Gastrocnemius medialis (tissue), 4 donors: ENCODE results near the gene MAST4. TPM values are rescaled to one million over a fixed set of nuclear protein-coding genes. Genes with fewer than 3 reads are reported as not detected.

ENCODE experiments used
- ATAC-seq, 2 donors: fragments of 150-250 bp; one replicate each; pipeline ENCODE4 v1.9.1; 2016
- DNase-seq, 2 donors: peaks; one replicate each; pipeline ENCODE4 v3.0.0-alpha.2; 2019
- H3K27ac ChIP-seq, 4 donors: fragments of 200-600 bp; sonication (generic); 1 replicate in 1 of 4; 2 replicates in 3 of 4; pipeline ENCODE4 v1.5.1; 2016 to 2018; ENCODE audit warnings: mild to moderate bottlenecking in 2 of 4, moderate library complexity in 1 of 4
- H3K27me3 ChIP-seq, 3 donors: fragments of 200-600 bp; sonication (generic) in 2 of 3; 1 replicate in 1 of 3; 2 replicates in 2 of 3; pipeline versions ENCODE4 v1.5.1 to v1.6.0; 2016 to 2019; ENCODE audit warnings: mild to moderate bottlenecking in 1 of 3, moderate library complexity in 1 of 3
- H3K36me3 ChIP-seq, 2 donors: fragments of 200-600 bp; sonication (generic) in 1 of 2; one replicate each; pipeline ENCODE4 v1.5.1; 2017 to 2018
- H3K4me1 ChIP-seq, 2 donors: fragments of 200-600 bp; sonication (generic) in 1 of 2; one replicate each; pipeline ENCODE4 v1.5.1; 2016 to 2017; ENCODE audit warnings: mild to moderate bottlenecking in 2 of 2
- H3K4me3 ChIP-seq, 4 donors: fragments of 200-600 bp; sonication (generic) in 3 of 4; 1 replicate in 1 of 4; 2 replicates in 3 of 4; pipeline ENCODE4 v1.5.1; 2016 to 2019; ENCODE audit warnings: mild to moderate bottlenecking in 2 of 4
- H3K9me3 ChIP-seq, 3 donors: fragments of 200-600 bp; sonication (generic) in 2 of 3; 1 replicate in 1 of 3; 2 replicates in 2 of 3; pipeline ENCODE4 v1.5.1; 2016 to 2019
- POLR2A ChIP-seq, 2 donors: fragments of 450-650 bp; IDR thresholded peaks; one replicate each; pipeline ENCODE4 v1.6.1; 2017; ENCODE audit warnings: antibody characterized with exemption in 2 of 2, mild to moderate bottlenecking in 2 of 2, moderate library complexity in 2 of 2
- in situ Hi-C, 4 donors: fragments of 200-750 bp; cut with MboI; loops; one replicate each; pipeline versions ENCODE4 v1.15.0 to v1.8.0; 2017; ENCODE audit warnings: low sequenced_read_pairs in 4 of 4
- intact Hi-C: fragments of 100-400 bp; cut with DNase I; formaldehyde crosslinking; loops from one replicate; pipeline ENCODE4 v1.15.1; 2023; ENCODE audit warnings: low total_unique reads
- total RNA-seq, 4 donors: library from RNA; depleted of rRNA; stranded (reverse); fragments of >200 nt; gene quantifications; one replicate each; pipeline versions ENCODE4 v1.1.0 to v1.2.3, GENCODE V29; 2016
- TF ChIP-seq, protein P1 (sequence below), 5 experiments: fragments of 450-650 bp in 3 of 5; fragments of 200-600 bp in 2 of 5; sonication (generic) in 2 of 5; IDR thresholded peaks in 4 of 5; conservative IDR thresholded peaks in 1 of 5; 1 replicate in 4 of 5; 2 replicates in 1 of 5; pipeline ENCODE4 v1.5.1; 2016 to 2019; ENCODE audit warnings: antibody characterized with exemption in 5 of 5, mild to moderate bottlenecking in 3 of 5, moderate library complexity in 3 of 5

MAST4 gene
- total RNA-seq, 4 donors from 2014 or later: 24.1 to 42.0 (median 38.5) TPM

DNA sequence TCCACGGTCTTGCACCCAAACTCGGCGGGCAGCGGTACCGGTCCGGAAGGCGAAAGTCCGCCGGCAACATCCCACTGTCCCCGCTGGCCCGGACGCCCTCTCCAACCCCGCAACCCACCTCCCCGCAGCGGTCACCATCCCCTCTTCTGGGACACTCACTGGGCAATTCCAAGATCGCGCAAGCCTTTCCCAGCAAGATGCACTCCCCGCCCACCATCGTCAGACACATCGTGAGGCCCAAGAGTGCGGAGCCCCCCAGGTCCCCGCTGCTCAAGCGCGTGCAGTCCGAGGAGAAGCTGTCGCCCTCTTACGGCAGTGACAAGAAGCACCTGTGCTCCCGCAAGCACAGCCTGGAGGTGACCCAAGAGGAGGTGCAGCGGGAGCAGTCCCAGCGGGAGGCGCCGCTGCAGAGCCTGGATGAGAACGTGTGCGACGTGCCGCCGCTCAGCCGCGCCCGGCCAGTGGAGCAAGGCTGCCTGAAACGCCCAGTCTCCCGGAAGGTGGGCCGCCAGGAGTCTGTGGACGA is 567.1 kb downstream of the MAST4 start:
- no peaks in the 10 kb centered on the region for H3K4me1 ChIP-seq
- TF ChIP-seq POLR2A (IDR thresholded peaks at IDR 0.05): no peak
- TF ChIP-seq, protein P1, sequence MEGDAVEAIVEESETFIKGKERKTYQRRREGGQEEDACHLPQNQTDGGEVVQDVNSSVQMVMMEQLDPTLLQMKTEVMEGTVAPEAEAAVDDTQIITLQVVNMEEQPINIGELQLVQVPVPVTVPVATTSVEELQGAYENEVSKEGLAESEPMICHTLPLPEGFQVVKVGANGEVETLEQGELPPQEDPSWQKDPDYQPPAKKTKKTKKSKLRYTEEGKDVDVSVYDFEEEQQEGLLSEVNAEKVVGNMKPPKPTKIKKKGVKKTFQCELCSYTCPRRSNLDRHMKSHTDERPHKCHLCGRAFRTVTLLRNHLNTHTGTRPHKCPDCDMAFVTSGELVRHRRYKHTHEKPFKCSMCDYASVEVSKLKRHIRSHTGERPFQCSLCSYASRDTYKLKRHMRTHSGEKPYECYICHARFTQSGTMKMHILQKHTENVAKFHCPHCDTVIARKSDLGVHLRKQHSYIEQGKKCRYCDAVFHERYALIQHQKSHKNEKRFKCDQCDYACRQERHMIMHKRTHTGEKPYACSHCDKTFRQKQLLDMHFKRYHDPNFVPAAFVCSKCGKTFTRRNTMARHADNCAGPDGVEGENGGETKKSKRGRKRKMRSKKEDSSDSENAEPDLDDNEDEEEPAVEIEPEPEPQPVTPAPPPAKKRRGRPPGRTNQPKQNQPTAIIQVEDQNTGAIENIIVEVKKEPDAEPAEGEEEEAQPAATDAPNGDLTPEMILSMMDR (IDR thresholded peaks at IDR 0.05 in 4 of 5, conservative IDR thresholded peaks at IDR 0.05 in 1 of 5): no peak
- in situ Hi-C loops: loop anchor here in 2 of 4 donors (5.0 to 10.0 kb wide), 2 partner anchors 49 to 52 kb away; no protein-coding TSS in a partner anchor
- no peak for DNase-seq
- H3K27ac ChIP-seq: no peak overlapping the region
- no peak overlapping the region for H3K4me3 ChIP-seq
- H3K27me3 ChIP-seq: no peaks in the 10 kb centered on the region
- intact Hi-C loops: no loop called here
- peaks cover 0 to 68% of the 10 kb centered on the region in 2 donors for H3K36me3 ChIP-seq
- ATAC-seq: no peak
- H3K9me3 ChIP-seq: no peaks in the 10 kb centered on the region

DNA sequence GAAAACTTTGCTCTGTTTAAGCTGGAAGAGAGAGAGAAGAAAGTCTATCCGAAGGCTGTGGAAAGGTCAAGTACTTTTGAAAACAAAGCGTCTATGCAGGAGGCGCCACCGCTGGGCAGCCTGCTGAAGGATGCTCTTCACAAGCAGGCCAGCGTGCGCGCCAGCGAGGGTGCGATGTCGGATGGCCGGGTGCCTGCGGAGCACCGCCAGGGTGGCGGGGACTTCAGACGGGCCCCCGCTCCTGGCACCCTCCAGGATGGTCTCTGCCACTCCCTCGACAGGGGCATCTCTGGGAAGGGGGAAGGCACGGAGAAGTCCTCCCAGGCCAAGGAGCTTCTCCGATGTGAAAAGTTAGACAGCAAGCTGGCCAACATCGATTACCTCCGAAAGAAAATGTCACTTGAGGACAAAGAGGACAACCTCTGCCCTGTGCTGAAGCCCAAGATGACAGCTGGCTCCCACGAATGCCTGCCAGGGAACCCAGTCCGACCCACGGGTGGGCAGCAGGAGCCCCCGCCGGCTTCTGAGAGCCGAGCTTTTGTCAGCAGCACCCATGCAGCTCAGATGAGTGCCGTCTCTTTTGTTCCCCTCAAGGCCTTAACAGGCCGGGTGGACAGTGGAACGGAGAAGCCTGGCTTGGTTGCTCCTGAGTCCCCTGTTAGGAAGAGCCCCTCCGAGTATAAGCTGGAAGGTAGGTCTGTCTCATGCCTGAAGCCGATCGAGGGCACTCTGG is 567.8 kb downstream of the MAST4 start:
- Histone ChIP-seq H3K36me3 (peaks cover 0 to 69% of the 10 kb centered on the region in 2 donors), H3K27me3 (no peaks in the 10 kb centered on the region), H3K4me3 (no peak overlapping the region), H3K9me3 (no peaks in the 10 kb centered on the region), H3K4me1 (no peaks in the 10 kb centered on the region), H3K27ac (no peak overlapping the region)
- DNase-seq: no peak
- no peak for TF ChIP-seq POLR2A (IDR thresholded peaks at IDR 0.05)
- TF ChIP-seq, protein P1 (IDR thresholded peaks at IDR 0.05 in 4 of 5, conservative IDR thresholded peaks at IDR 0.05 in 1 of 5): no peak
- in situ Hi-C loops: loop anchor here in 2 of 4 donors (5.0 to 10.0 kb wide), 2 partner anchors 48 to 51 kb away; no protein-coding TSS in a partner anchor
- ATAC-seq: no peak
- intact Hi-C loops: loop anchor here (2.0 kb wide), 1 partner anchor 45 kb away; no protein-coding TSS in a partner anchor

DNA sequence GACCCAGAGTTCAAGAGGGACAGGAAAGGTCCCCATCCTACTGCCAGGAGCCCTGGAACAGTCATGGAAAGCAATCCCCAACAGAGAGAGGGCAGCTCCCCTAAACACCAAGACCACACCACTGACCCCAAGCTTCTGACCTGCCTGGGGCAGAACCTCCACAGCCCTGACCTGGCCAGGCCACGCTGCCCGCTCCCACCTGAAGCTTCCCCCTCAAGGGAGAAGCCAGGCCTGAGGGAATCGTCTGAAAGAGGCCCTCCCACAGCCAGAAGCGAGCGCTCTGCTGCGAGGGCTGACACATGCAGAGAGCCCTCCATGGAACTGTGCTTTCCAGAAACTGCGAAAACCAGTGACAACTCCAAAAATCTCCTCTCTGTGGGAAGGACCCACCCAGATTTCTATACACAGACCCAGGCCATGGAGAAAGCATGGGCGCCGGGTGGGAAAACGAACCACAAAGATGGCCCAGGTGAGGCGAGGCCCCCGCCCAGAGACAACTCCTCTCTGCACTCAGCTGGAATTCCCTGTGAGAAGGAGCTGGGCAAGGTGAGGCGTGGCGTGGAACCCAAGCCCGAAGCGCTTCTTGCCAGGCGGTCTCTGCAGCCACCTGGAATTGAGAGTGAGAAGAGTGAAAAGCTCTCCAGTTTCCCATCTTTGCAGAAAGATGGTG is 568.8 kb downstream of the MAST4 start:
- Histone ChIP-seq H3K27me3 (no peaks in the 10 kb centered on the region), H3K4me3 (no peak overlapping the region), H3K27ac (peak overlapping the region in 1 of 4 donors; percentile 60), H3K9me3 (no peaks in the 10 kb centered on the region), H3K4me1 (no peaks in the 10 kb centered on the region), H3K36me3 (peaks cover 0 to 67% of the 10 kb centered on the region in 2 donors)
- intact Hi-C loops: loop anchor here (2.0 kb wide), 1 partner anchor 44 kb away; no protein-coding TSS in a partner anchor
- TF ChIP-seq, protein P1 (IDR thresholded peaks at IDR 0.05 in 4 of 5, conservative IDR thresholded peaks at IDR 0.05 in 1 of 5): no peak
- no peak for TF ChIP-seq POLR2A (IDR thresholded peaks at IDR 0.05)
- in situ Hi-C loops: loop anchor here in 2 of 4 donors (5.0 to 10.0 kb wide), 2 partner anchors 47 to 50 kb away; no protein-coding TSS in a partner anchor
- ATAC-seq: no peak
- DNase-seq: no peak

DNA sequence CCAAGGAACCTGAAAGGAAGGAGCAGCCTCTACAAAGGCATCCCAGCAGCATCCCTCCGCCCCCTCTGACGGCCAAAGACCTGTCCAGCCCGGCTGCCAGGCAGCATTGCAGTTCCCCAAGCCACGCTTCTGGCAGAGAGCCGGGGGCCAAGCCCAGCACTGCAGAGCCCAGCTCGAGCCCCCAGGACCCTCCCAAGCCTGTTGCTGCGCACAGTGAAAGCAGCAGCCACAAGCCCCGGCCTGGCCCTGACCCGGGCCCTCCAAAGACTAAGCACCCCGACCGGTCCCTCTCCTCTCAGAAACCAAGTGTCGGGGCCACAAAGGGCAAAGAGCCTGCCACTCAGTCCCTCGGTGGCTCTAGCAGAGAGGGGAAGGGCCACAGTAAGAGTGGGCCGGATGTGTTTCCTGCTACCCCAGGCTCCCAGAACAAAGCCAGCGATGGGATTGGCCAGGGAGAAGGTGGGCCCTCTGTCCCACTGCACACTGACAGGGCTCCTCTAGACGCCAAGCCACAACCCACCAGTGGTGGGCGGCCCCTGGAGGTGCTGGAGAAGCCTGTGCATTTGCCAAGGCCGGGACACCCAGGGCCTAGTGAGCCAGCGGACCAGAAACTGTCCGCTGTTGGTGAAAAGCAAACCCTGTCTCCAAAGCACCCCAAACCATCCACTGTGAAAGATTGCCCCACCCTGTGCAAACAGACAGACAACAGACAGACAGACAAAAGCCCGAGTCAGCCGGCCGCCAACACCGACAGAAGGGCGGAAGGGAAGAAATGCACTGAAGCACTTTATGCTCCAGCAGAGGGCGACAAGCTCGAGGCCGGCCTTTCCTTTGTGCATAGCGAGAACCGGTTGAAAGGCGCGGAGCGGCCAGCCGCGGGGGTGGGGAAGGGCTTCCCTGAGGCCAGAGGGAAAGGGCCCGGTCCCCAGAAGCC is 569.6 kb downstream of the MAST4 start:
- no peaks in the 10 kb centered on the region for H3K4me1 ChIP-seq
- TF ChIP-seq, protein P1 (IDR thresholded peaks at IDR 0.05 in 4 of 5, conservative IDR thresholded peaks at IDR 0.05 in 1 of 5): peak; percentile 28 to 60 (median 56)
- TF ChIP-seq POLR2A (IDR thresholded peaks at IDR 0.05): no peak
- H3K27me3 ChIP-seq: no peaks in the 10 kb centered on the region
- peak overlapping the region; percentile 8 to 46 (median 18) for H3K4me3 ChIP-seq
- DNase-seq (peak; percentile 44 to 72), ATAC-seq (peak; percentile 63 to 79)
- peak overlapping the region; percentile 53 to 75 (median 57) for H3K27ac ChIP-seq
- in situ Hi-C loops (loop anchor here in 1 of 4 donors (10.0 kb wide), 1 partner anchor 49 kb away; no protein-coding TSS in a partner anchor), intact Hi-C loops (loop anchor here (2.0 kb wide), 1 partner anchor 43 kb away; no protein-coding TSS in a partner anchor)
- H3K36me3 ChIP-seq: peaks cover 0 to 59% of the 10 kb centered on the region in 2 donors
- no peaks in the 10 kb centered on the region for H3K9me3 ChIP-seq
